DOHH2 (cell line): Measurements from ENCODE around the gene KIRREL3.

ENCODE experiments used
- H3F3A ChIP-seq: fragments of 200-600 bp; sonication (generic), shearing (Covaris generic); 2 replicates; pipeline ENCODE4 v1.6.0; 2016; ENCODE audit warnings: antibody characterized with exemption, mild to moderate bottlenecking; ENCODE audit not compliant: control insufficient read depth, insufficient read depth
- H3K27ac ChIP-seq: fragments of 200-600 bp; sonication (generic); 2 replicates; pipeline ENCODE4 v1.5.1; 2014; ENCODE audit warnings: low read depth, mild to moderate bottlenecking, low read length, moderate library complexity
- H3K27me3 ChIP-seq: fragments of 200-600 bp; sonication (generic); 2 replicates; pipeline ENCODE4 v1.6.1; 2014; ENCODE audit warnings: mild to moderate bottlenecking, low read length, mixed read lengths; ENCODE audit not compliant: control insufficient read depth
- H3K36me3 ChIP-seq: fragments of 200-600 bp; sonication (generic); 2 replicates; pipeline ENCODE4 v1.6.1; 2014; ENCODE audit warnings: mild to moderate bottlenecking, low read length, moderate library complexity, mixed read lengths; ENCODE audit not compliant: control insufficient read depth
- H3K4me1 ChIP-seq: fragments of 200-600 bp; sonication (generic); 2 replicates; pipeline ENCODE4 v1.6.1; 2014; ENCODE audit warnings: mild to moderate bottlenecking, low read length, mixed read lengths; ENCODE audit not compliant: control insufficient read depth
- H3K4me2 ChIP-seq: fragments of 200-600 bp; sonication (generic); 2 replicates; pipeline ENCODE4 v1.6.0; 2014; ENCODE audit warnings: mild to moderate bottlenecking, low read length, moderate library complexity
- H3K4me3 ChIP-seq: fragments of 200-600 bp; sonication (generic); 2 replicates; pipeline ENCODE4 v1.5.1; 2014; ENCODE audit warnings: mild to moderate bottlenecking, low read length, mixed read lengths
- H3K79me2 ChIP-seq: fragments of 200-600 bp; sonication (generic); 2 replicates; pipeline ENCODE4 v1.6.1; 2014; ENCODE audit warnings: mild to moderate bottlenecking, low read length, mixed read lengths; ENCODE audit not compliant: control insufficient read depth
- H3K9me2 ChIP-seq: fragments of 200-600 bp; sonication (generic); replicated peaks from 2 replicates; pipeline ENCODE4 v1.6.1; 2014; ENCODE audit warnings: mild to moderate bottlenecking, low read length, mixed read lengths; ENCODE audit not compliant: control insufficient read depth
- H3K9me3 ChIP-seq: fragments of 200-600 bp; sonication (generic); 2 replicates; pipeline ENCODE4 v1.6.1; 2014; ENCODE audit warnings: antibody characterized with exemption, low read length, mixed read lengths; ENCODE audit not compliant: control insufficient read depth, insufficient read depth
- H4K20me1 ChIP-seq: fragments of 200-600 bp; sonication (generic); 2 replicates; pipeline ENCODE4 v1.6.0; 2014; ENCODE audit warnings: low read depth, mild to moderate bottlenecking, antibody characterized with exemption, low read length, moderate library complexity; ENCODE audit not compliant: control insufficient read depth, insufficient read depth
- EZH2phosphoT487 ChIP-seq: fragments of 200-600 bp; sonication (generic); IDR thresholded peaks from 2 replicates; pipeline ENCODE4 v1.6.1; 2017; ENCODE audit warnings: borderline replicate concordance, mild to moderate bottlenecking, antibody characterized with exemption, low read length, moderate library complexity, mixed read lengths
- TF ChIP-seq, protein P1 (sequence below): fragments of 200-600 bp; sonication (generic); IDR thresholded peaks from one replicate; pipeline ENCODE4 v1.5.1; 2014; ENCODE audit warnings: antibody characterized with exemption, mild to moderate bottlenecking, low read depth, low read length; ENCODE audit not compliant: poor library complexity, severe bottlenecking

The KIRREL3 gene

GRCh38 chr11:126502982-126503381, 497.6 kb downstream of the KIRREL3 start:
- no peaks in the 10 kb centered on the region; the same call in 1 of the 2 replicates for H3K27me3 ChIP-seq
- no peaks in the 10 kb centered on the region for H3K79me2 ChIP-seq
- H3F3A ChIP-seq = no peaks in the 10 kb centered on the region
- H3K4me2 ChIP-seq = no peak overlapping the region
- no peak overlapping the region for H3K4me3 ChIP-seq
- H4K20me1 ChIP-seq = no peaks in the 10 kb centered on the region
- H3K4me1 ChIP-seq = no peaks in the 10 kb centered on the region
- H3K27ac ChIP-seq = no peak overlapping the region
- no peaks in the 10 kb centered on the region for H3K9me2 ChIP-seq
- H3K9me3 ChIP-seq = no peaks in the 10 kb centered on the region
- no peaks in the 10 kb centered on the region for H3K36me3 ChIP-seq
- TF ChIP-seq EZH2phosphoT487 = no peak
- TF ChIP-seq, protein P1, sequence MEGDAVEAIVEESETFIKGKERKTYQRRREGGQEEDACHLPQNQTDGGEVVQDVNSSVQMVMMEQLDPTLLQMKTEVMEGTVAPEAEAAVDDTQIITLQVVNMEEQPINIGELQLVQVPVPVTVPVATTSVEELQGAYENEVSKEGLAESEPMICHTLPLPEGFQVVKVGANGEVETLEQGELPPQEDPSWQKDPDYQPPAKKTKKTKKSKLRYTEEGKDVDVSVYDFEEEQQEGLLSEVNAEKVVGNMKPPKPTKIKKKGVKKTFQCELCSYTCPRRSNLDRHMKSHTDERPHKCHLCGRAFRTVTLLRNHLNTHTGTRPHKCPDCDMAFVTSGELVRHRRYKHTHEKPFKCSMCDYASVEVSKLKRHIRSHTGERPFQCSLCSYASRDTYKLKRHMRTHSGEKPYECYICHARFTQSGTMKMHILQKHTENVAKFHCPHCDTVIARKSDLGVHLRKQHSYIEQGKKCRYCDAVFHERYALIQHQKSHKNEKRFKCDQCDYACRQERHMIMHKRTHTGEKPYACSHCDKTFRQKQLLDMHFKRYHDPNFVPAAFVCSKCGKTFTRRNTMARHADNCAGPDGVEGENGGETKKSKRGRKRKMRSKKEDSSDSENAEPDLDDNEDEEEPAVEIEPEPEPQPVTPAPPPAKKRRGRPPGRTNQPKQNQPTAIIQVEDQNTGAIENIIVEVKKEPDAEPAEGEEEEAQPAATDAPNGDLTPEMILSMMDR = no peak

DNA sequence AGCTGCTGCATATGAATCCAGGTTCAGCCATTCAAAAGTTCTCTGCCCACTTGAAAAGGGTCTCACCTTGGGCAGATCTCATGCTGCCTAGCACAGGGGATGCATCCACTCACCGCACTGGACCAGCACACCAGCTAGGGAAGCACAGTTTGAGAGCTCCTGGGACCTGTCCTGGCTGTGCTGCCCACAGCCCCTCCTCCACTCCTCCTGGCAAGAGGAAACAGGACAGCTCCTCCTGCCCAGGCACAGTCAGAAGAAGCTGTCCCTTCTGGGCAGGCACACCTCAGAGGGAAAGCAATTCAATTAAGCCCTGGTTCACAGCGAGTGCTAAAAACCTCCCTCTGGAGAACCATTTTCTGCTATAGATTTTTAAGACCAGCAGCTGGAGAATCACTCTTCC, 498.4 kb downstream of the KIRREL3 start:
- Histone ChIP-seq H3K4me3 (no peak overlapping the region), H4K20me1 (no peaks in the 10 kb centered on the region), H3K9me3 (no peaks in the 10 kb centered on the region), H3K4me1 (no peaks in the 10 kb centered on the region), H3F3A (no peaks in the 10 kb centered on the region), H3K4me2 (no peak overlapping the region), H3K79me2 (no peaks in the 10 kb centered on the region), H3K9me2 (no peaks in the 10 kb centered on the region), H3K27me3 (no peaks in the 10 kb centered on the region; the same call in none of the 2 replicates), H3K36me3 (no peaks in the 10 kb centered on the region), H3K27ac (no peak overlapping the region)
- TF ChIP-seq, protein P1 = no peak
- no peak for TF ChIP-seq EZH2phosphoT487

DNA sequence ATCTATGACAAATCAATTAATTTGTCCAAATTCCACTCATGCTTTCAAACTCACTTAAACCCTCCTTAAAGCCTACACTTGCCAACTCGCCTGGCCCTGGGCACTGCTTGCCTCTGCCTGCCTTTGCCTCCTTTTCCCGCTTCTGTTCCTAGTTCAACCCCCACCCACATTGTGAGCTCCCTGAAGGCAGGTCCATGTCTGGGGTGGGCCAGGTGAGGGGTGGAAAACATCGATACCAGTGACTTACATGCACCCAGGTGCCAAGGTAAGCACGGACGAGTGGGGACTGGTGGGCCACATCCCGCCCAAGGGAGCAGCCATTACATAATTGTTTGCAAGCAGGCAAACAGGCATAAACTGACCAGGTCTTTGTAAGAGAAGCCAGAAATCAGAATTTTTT, 498.9 kb downstream of the KIRREL3 start:
- Histone ChIP-seq H3K4me2 (no peak overlapping the region), H3K27me3 (no peaks in the 10 kb centered on the region; the same call in none of the 2 replicates), H3K27ac (no peak overlapping the region), H3K4me3 (no peak overlapping the region), H3K9me2 (no peaks in the 10 kb centered on the region), H3K9me3 (no peaks in the 10 kb centered on the region), H3K79me2 (no peaks in the 10 kb centered on the region), H3K36me3 (no peaks in the 10 kb centered on the region), H4K20me1 (no peaks in the 10 kb centered on the region), H3K4me1 (no peaks in the 10 kb centered on the region), H3F3A (no peaks in the 10 kb centered on the region)
- TF ChIP-seq, protein P1 = no peak
- no peak for TF ChIP-seq EZH2phosphoT487
